HepG2 (cell line): Measurements from ENCODE around the gene LOXL3. TPM values are rescaled to one million over a fixed set of nuclear protein-coding genes. Genes with fewer than 3 reads are reported as not detected.

ENCODE experiments used
- CENPT ChIP-seq: sonication (generic); formaldehyde crosslinking; IDR thresholded peaks from 2 replicates; pipeline ENCODE4 v1.8.0; 2022; ENCODE audit warnings: low read depth, mild to moderate bottlenecking, moderate library complexity, missing genetic modification reagents
- FLYWCH1 ChIP-seq: sonication (generic); formaldehyde crosslinking; IDR thresholded peaks from 2 replicates; pipeline ENCODE4 v1.8.1; 2023; ENCODE audit warnings: mild to moderate bottlenecking, missing genetic modification reagents
- FOXO4 ChIP-seq: sonication (generic); formaldehyde crosslinking; conservative IDR thresholded peaks from 2 replicates; pipeline ENCODE4 v1.8.1; 2023; ENCODE audit warnings: missing genetic modification reagents
- GTF2F1 ChIP-seq: fragments of 150-350 bp; IDR thresholded peaks from 2 replicates; pipeline ENCODE4 v1.6.1; 2014; ENCODE audit warnings: low read length
- HNRNPLL ChIP-seq: fragments of 200-400 bp; formaldehyde crosslinking; IDR thresholded peaks from 2 replicates; pipeline ENCODE4 v1.6.1; 2017; ENCODE audit warnings: mild to moderate bottlenecking, low read depth, low read length; ENCODE audit not compliant: poor library complexity, severe bottlenecking
- KDM5A ChIP-seq: fragments of 200-600 bp; sonication (generic); IDR thresholded peaks from 2 replicates; pipeline ENCODE4 v1.7.0; 2018; ENCODE audit warnings: antibody characterized with exemption, mild to moderate bottlenecking, low read length, borderline replicate concordance
- KLF13 ChIP-seq: sonication (generic); formaldehyde crosslinking; IDR thresholded peaks from 2 replicates; pipeline ENCODE4 v1.4.0; 2020; ENCODE audit warnings: mild to moderate bottlenecking, missing genetic modification reagents
- LBX2 ChIP-seq: sonication (generic); formaldehyde crosslinking; IDR thresholded peaks from 2 replicates; pipeline ENCODE4 v1.5.0; 2020; ENCODE audit warnings: missing genetic modification reagents, mild to moderate bottlenecking, borderline replicate concordance
- MXD4 ChIP-seq: IDR thresholded peaks from 2 replicates; pipeline ENCODE4 v1.6.1; 2016; ENCODE audit warnings: mild to moderate bottlenecking, missing biosample characterization, missing genetic modification reagents
- NPAS2 ChIP-seq: sonication (generic); formaldehyde crosslinking; IDR thresholded peaks from 2 replicates; pipeline ENCODE4 v1.8.0; 2022; ENCODE audit warnings: mild to moderate bottlenecking, missing genetic modification reagents, borderline replicate concordance
- PHF8 ChIP-seq: sonication (generic); formaldehyde crosslinking; IDR thresholded peaks from 2 replicates; pipeline ENCODE4 v1.5.0; 2020; ENCODE audit warnings: missing genetic modification reagents
- POLR2G ChIP-seq: fragments of 200-400 bp; formaldehyde crosslinking; IDR thresholded peaks from 2 replicates; pipeline ENCODE4 v1.6.1; 2018; ENCODE audit warnings: mild to moderate bottlenecking, low read depth, low read length, moderate library complexity
- PRDM15 ChIP-seq: sonication (generic); formaldehyde crosslinking; IDR thresholded peaks from 2 replicates; pipeline ENCODE4 v1.4.0; 2020; ENCODE audit warnings: missing genetic modification reagents
- RAD21 ChIP-seq: fragments of 450-650 bp; formaldehyde crosslinking; IDR thresholded peaks from 2 replicates; pipeline ENCODE4 v1.5.0; 2020; ENCODE audit warnings: mild to moderate bottlenecking
- ZBTB26 ChIP-seq: IDR thresholded peaks from 2 replicates; pipeline ENCODE4 v1.6.1; 2016; ENCODE audit warnings: missing compliant biosample characterization, missing genetic modification reagents, borderline replicate concordance
- ZFP37 ChIP-seq: sonication (generic); formaldehyde crosslinking; IDR thresholded peaks from 2 replicates; pipeline ENCODE4 v1.4.0; 2020; ENCODE audit warnings: missing genetic modification reagents, borderline replicate concordance
- ZNF232 ChIP-seq: sonication (generic); formaldehyde crosslinking; IDR thresholded peaks from 2 replicates; pipeline ENCODE4 v1.4.0; 2020; ENCODE audit warnings: missing genetic modification reagents, borderline replicate concordance
- ZNF24 ChIP-seq: fragments of 450-650 bp; IDR thresholded peaks from 2 replicates; pipeline ENCODE4 v1.6.1; 2017; ENCODE audit warnings: antibody characterized with exemption, mild to moderate bottlenecking
- ZNF441 ChIP-seq: sonication (generic); formaldehyde crosslinking; IDR thresholded peaks from 2 replicates; pipeline ENCODE4 v1.7.0; 2021; ENCODE audit warnings: missing genetic modification reagents, borderline replicate concordance
- ZNF678 ChIP-seq: sonication (generic); formaldehyde crosslinking; IDR thresholded peaks from 2 replicates; pipeline ENCODE4 v1.4.0; 2020; ENCODE audit warnings: mild to moderate bottlenecking, missing genetic modification reagents
- ZNF709 ChIP-seq: sonication (generic); formaldehyde crosslinking; IDR thresholded peaks from 2 replicates; pipeline ENCODE4 v1.5.0; 2020; ENCODE audit warnings: mild to moderate bottlenecking, missing genetic modification reagents
- ZNF816 ChIP-seq: sonication (generic); formaldehyde crosslinking; IDR thresholded peaks from 2 replicates; pipeline ENCODE4 v1.8.0; 2022; ENCODE audit warnings: missing genetic modification reagents, mild to moderate bottlenecking, borderline replicate concordance
- polyA plus RNA-seq, 8 experiments: library from polyadenylated mRNA; depleted of rRNA in 3 of 8; stranded (reverse) in 7 of 8; unstranded in 1 of 8; fragments of >200 nt; fragmentation: Illumina TruSeq in 4 of 8; extraction: Trizol in 4 of 8; gene quantifications; 2 replicates each; pipeline versions ENCODE4 v1.2.1 to v1.2.3, GENCODE V29; 2011 to 2016; ENCODE audit warnings: low read depth in 4 of 8, missing spikeins in 1 of 8, mixed read lengths in 1 of 8; ENCODE audit not compliant: insufficient read depth in 1 of 8
- total RNA-seq, 5 experiments: library from RNA; depleted of rRNA; stranded (reverse); fragments of >200 nt; fragmentation: Illumina TruSeq; extraction: Trizol; gene quantifications; 2 replicates each; pipeline ENCODE4 v1.2.3, GENCODE V29; 2016; ENCODE audit warnings: low read depth in 1 of 5

Gene LOXL3
- total and polyA plus RNA-seq, 2 of the 13 experiments (the other 11 are each of a cell fraction or from before 2014, with no cell fraction given): 0.55 to 6.5 TPM

- TF ChIP-seq ZNF441: peak; percentile 5; the same call in 1 of the 2 replicates
- TF ChIP-seq ZNF232 (CRISPR knock-in tag): 0 out of 2 replicates have a peak, but pooled peaks have one; percentile 19
- TF ChIP-seq ZFP37: no peak
- TF ChIP-seq PHF8 (CRISPR knock-in tag): peak; percentile 45; the same call in 1 of the 2 replicates
- no peak for TF ChIP-seq GTF2F1
- TF ChIP-seq ZNF709 (CRISPR knock-in tag): no peak
- no peak for TF ChIP-seq RAD21 (CRISPR knock-in tag)
- TF ChIP-seq ZNF24: 0 out of 2 replicates have a peak, but pooled peaks have one; percentile 9
- 0 out of 2 replicates have a peak, but pooled peaks have one; percentile 22 for TF ChIP-seq PRDM15 (CRISPR knock-in tag)
- peak; percentile 18; the same call in 1 of the 2 replicates for TF ChIP-seq ZBTB26 (CRISPR knock-in tag)
- peak; percentile 96 for TF ChIP-seq POLR2G
- no peak for TF ChIP-seq ZNF816 (CRISPR knock-in tag)
- peak; percentile 17 for TF ChIP-seq ZNF678
- TF ChIP-seq CENPT: no peak
- no peak; the same call in 1 of the 2 replicates for TF ChIP-seq MXD4 (CRISPR knock-in tag)
- TF ChIP-seq HNRNPLL: peak; percentile 82
- no peak for TF ChIP-seq KLF13 (CRISPR knock-in tag)
- no peak for TF ChIP-seq LBX2
- TF ChIP-seq FOXO4 (CRISPR knock-in tag): no peak
- 0 out of 2 replicates have a peak, but pooled peaks have one; percentile 72 for TF ChIP-seq FLYWCH1
- no peak for TF ChIP-seq NPAS2 (CRISPR knock-in tag)
- 0 out of 2 replicates have a peak, but pooled peaks have one; percentile 29 for TF ChIP-seq KDM5A
These were observed 51.5 kb downstream of the LOXL3 start (continued) for GRCh38 chr2:74502147-74502719.
